Measurements from ENCODE around the gene SURF1.

The SURF1 gene

GRCh38 chr9:133315997-133316396 is 40.3 kb downstream of the SURF1 start:
- DNase-seq: no peak

- no peak for DNase-seq
Measured at GRCh38 chr9:133309608-133310007, 46.7 kb downstream of the SURF1 start.

- DNase-seq: no peak
Measured at GRCh38 chr9:133307301-133307700, 49.0 kb downstream of the SURF1 start.

- no peak for DNase-seq
Measured at GRCh38 chr9:133306242-133307204, 49.8 kb downstream of the SURF1 start.

- DNase-seq: no peak
Measured at GRCh38 chr9:133305731-133306130, 50.6 kb downstream of the SURF1 start.

- DNase-seq: no peak
Measured at GRCh38 chr9:133304477-133305377, 51.6 kb downstream of the SURF1 start.

- DNase-seq: no peak
Measured at GRCh38 chr9:133304158-133304470, 52.2 kb downstream of the SURF1 start.

GRCh38 chr9:133303266-133304157 is 52.8 kb downstream of the SURF1 start:
- no peak for DNase-seq
